Activated naive CD4-positive, alpha-beta T cell treated with anti-CD3 and anti-CD28 coated beads, Interleukin-2, amount 50 U/mL, for 24 hours (primary cell): ENCODE results near the gene STKLD1.
"Not testable (repeated sequence)": the region's sequence is repeated elsewhere in the genome, so short reads cannot be mapped to it uniquely, and the experiment has no call there.

Experiments used
- H3K27ac Mint-ChIP-seq: one replicate; pipeline ENCODE4 v1.8.0; 2021; ENCODE audit warnings: mild to moderate bottlenecking, mixed read lengths
- H3K27me3 Mint-ChIP-seq: one replicate; pipeline ENCODE4 v1.8.0; 2021; ENCODE audit warnings: mixed read lengths
- H3K36me3 Mint-ChIP-seq: one replicate; pipeline ENCODE4 v1.8.0; 2021; ENCODE audit warnings: mixed read lengths
- H3K4me1 Mint-ChIP-seq: one replicate; pipeline ENCODE4 v1.8.0; 2021; ENCODE audit warnings: mixed read lengths
- H3K4me3 Mint-ChIP-seq: one replicate; pipeline ENCODE4 v1.8.0; 2021; ENCODE audit warnings: mild to moderate bottlenecking, mixed read lengths
- H3K9me3 Mint-ChIP-seq: one replicate; pipeline ENCODE4 v1.8.0; 2021; ENCODE audit warnings: mixed read lengths

Gene STKLD1

DNA sequence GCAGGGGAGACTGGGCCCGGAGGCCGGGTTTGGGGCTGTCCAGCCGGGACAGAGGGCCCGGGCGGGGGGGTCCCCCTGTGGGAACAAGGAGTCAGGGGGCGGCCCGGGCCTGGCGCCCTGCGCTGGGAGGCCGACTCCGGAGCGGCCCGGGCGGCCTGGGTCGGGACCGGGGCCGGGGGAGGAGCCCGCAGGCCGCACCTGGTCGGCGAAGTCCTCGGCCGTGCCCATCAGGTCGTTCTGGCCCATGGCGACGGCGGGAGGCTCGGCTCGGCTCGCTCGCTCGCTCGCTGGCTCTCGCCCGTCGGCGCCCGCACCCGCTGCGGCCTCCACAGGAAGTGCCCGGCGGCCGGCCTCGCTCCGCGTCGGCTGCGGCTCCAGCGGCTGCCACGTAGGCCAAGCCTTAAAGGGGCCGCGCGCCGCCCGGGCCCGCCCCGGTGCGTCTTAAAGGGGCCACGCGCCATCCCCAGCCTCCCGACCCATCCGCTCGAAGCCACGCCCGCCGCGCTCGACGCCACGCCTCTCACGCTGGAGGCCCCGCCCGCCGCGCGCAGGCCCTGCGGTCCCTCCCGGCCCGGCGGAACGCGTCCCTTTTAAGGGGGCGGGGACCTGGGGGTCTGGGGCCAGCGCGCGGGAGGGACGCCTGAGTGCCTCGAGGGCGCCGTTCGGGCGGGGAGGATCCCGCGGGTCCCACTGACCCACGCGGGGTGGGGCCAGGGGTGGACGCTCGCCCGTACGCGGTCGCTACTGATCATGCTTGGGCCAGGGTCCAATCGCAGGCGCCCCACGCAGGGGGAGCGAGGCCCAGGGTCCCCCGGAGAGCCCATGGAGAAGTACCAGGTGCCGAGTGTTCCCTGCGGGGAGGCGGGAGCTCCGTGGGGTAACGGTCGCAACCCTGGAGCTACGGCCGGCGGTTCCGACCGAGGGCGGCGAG lies at the start of gene STKLD1, which contains the start of gene SURF4:
Gene STKLD1, plus strand, starts transcription at position 643 of the 931 bp plus-strand sequence. Its CDS starts 108 bp downstream, at position 751.
Gene SURF4, minus strand, starts transcription at position 337 of the 931 bp plus-strand sequence. Its CDS starts 91 bp downstream, at position 246.
- H3K27me3 Mint-ChIP-seq = no peaks in the 10 kb centered on the region
- H3K4me3 Mint-ChIP-seq = peak within 1 kb of the TSS; percentile 96
- no peaks in the 10 kb centered on the region for H3K9me3 Mint-ChIP-seq
- H3K4me1 Mint-ChIP-seq = peaks cover 27% of the 10 kb centered on the region
- H3K36me3 Mint-ChIP-seq = peaks cover 3% of the 10 kb centered on the region
- peak within 1 kb of the TSS; percentile 98 for H3K27ac Mint-ChIP-seq

DNA sequence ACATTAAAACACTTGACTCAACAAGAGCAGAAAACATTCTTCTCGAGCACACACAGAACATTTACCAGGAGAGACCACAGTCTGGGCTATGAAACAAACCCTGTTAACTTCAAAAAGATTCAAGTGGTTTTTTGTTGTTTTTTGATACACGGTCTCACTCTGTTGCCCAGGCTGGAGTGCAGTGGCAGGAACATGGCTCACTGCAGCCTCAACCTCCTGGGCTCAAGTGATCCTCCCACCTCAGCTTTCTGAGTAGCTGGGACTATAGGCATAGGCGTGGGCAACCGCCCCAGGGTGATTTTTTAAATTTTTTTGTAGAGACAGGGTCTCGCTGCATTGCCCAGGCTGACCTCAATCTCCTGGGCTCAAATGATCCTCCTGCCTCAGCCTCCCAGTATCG lies 49.1 kb upstream of the STKLD1 start:
- H3K27me3 Mint-ChIP-seq, H3K27ac Mint-ChIP-seq, H3K4me3 Mint-ChIP-seq, H3K36me3 Mint-ChIP-seq, H3K9me3 Mint-ChIP-seq: not testable (repeated sequence)
- peaks cover 18% of the 10 kb centered on the region for H3K4me1 Mint-ChIP-seq

DNA sequence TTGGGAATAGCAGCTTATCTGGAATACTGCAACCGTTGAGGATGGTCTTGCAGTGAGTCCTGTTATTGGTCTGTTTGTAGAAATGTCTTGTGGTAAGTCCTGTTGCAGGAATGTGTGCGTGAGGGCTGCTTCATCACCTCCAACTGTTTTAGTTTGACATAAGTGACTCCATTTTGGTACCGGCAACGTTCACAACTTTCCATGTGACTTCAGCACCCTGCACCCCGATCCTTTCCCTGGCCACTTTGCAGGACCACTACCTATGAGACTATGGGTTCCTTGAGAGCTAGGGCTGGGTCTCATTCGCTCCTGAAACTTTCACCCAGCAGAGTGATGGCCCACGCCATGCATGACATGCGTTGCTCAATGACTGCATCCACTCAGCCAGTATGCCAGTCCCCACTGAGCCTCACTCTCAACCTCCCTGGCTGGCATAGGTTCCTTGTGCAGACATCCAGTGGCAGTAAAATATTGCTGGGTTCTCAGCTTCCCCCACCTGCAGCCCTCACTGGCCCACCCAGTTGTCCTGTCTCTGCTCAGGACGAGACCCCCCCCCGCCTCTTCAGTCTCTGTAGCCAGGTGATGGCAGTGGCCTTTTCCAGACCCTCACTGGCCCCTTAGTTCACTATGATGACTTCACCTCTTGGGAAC lies 48.2 kb upstream of the STKLD1 start:
- peaks cover 8% of the 10 kb centered on the region for H3K36me3 Mint-ChIP-seq
- H3K9me3 Mint-ChIP-seq = no peaks in the 10 kb centered on the region
- H3K4me3 Mint-ChIP-seq = no peak overlapping the region
- peaks cover 18% of the 10 kb centered on the region for H3K4me1 Mint-ChIP-seq
- no peaks in the 10 kb centered on the region for H3K27me3 Mint-ChIP-seq
- H3K27ac Mint-ChIP-seq = no peak overlapping the region

- H3K27me3 Mint-ChIP-seq, H3K9me3 Mint-ChIP-seq, H3K4me3 Mint-ChIP-seq: not testable (repeated sequence)
- H3K27ac Mint-ChIP-seq = peak overlapping the region; percentile 59
- peaks cover 26% of the 10 kb centered on the region for H3K4me1 Mint-ChIP-seq
- H3K36me3 Mint-ChIP-seq = peaks cover 11% of the 10 kb centered on the region
Measured at GRCh38 chr9:133329306-133330156, 46.6 kb upstream of the STKLD1 start.

GRCh38 chr9:133331221-133331620 lies 44.9 kb upstream of the STKLD1 start:
- peaks cover 33% of the 10 kb centered on the region for H3K4me1 Mint-ChIP-seq
- peaks cover 18% of the 10 kb centered on the region for H3K36me3 Mint-ChIP-seq
- H3K27ac Mint-ChIP-seq = no peak overlapping the region
- no peak overlapping the region for H3K4me3 Mint-ChIP-seq
- H3K9me3 Mint-ChIP-seq = no peaks in the 10 kb centered on the region
- H3K27me3 Mint-ChIP-seq = no peaks in the 10 kb centered on the region

DNA sequence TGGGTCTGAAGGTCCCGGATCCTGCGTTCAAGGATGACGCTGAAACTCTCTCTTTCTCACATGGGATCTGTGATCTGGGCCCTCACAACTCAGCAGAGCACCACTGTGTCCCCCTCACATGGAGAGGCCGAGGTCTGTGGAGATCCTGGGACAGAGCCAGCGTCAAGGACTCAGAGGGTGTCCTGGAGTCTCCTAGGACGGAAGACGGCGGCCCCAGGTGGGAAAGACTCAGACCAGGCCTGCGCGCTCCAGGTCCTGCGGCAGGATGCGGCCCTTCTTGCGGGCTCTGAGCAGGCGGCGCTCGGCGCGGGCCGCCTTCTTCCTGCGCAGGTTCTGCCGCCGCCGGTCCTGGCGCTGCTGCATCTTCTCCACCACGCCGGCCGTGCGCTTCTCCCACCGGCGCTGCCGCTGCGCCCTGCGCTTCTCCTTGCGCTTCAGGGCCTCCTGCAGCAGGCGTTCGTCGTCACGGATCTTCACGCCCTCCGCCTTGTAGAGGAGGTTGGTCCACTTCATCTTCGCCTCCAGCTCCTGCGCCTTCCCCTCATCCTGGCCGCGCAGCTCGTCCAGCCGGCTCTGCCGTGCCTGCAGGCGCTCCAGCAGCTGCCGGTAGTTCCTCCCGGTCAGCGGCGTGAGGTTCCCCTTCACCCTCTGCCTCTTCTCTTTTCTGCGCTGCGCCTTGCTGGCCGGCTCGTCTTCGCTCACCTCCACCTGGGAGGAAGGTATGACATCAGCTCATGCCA lies 44.4 kb upstream of the STKLD1 start:
- Mint-ChIP-seq H3K9me3 (no peaks in the 10 kb centered on the region), H3K27ac (no peak overlapping the region), H3K27me3 (no peaks in the 10 kb centered on the region), H3K36me3 (peaks cover 19% of the 10 kb centered on the region), H3K4me3 (no peak overlapping the region), H3K4me1 (peaks cover 39% of the 10 kb centered on the region)

DNA sequence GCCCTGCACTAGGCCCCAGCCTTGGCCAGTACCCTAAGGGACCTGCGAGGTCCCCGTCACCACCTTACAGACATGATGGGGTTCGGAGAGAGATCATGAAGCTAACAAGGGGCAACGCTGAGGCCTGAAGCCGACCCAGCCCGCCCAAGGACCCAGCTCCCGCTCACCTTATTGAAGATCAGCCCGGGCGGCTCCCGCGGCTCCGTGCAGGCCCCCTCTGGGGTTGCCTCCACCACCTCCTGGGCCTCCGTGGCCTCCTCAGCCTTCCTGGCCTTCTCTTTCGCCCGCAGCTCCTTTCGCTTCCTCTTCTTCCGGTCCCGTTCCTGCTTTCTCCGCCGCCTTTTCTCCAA lies 43.8 kb upstream of the STKLD1 start:
- H3K4me3 Mint-ChIP-seq = no peak overlapping the region
- H3K4me1 Mint-ChIP-seq = peaks cover 39% of the 10 kb centered on the region
- no peak overlapping the region for H3K27ac Mint-ChIP-seq
- peaks cover 19% of the 10 kb centered on the region for H3K36me3 Mint-ChIP-seq
- H3K27me3 Mint-ChIP-seq = no peaks in the 10 kb centered on the region
- no peaks in the 10 kb centered on the region for H3K9me3 Mint-ChIP-seq

DNA sequence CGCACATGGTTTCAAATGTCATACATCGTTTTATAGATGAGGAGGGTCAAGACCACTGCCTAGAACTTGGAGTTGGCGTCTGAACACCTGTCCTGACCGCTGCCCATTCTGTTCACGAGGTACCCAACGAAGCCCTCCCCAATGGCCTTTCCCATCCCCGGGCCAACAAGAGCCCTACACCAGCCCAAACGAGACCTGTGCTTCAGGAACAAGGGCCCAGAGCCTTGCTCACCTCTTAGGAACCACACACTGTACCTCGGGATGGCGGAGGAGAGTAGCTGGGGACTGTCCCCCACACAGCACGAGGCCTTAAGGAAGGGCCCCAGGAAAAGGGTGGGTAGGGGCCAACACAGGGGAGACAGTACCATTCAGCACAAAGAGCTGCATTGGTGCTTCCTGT lies 43.2 kb upstream of the STKLD1 start:
- no peaks in the 10 kb centered on the region for H3K27me3 Mint-ChIP-seq
- H3K4me3 Mint-ChIP-seq = peak overlapping the region; percentile 7
- no peaks in the 10 kb centered on the region for H3K9me3 Mint-ChIP-seq
- peaks cover 39% of the 10 kb centered on the region for H3K4me1 Mint-ChIP-seq
- H3K36me3 Mint-ChIP-seq = peaks cover 19% of the 10 kb centered on the region
- peak overlapping the region; percentile 23 for H3K27ac Mint-ChIP-seq

DNA sequence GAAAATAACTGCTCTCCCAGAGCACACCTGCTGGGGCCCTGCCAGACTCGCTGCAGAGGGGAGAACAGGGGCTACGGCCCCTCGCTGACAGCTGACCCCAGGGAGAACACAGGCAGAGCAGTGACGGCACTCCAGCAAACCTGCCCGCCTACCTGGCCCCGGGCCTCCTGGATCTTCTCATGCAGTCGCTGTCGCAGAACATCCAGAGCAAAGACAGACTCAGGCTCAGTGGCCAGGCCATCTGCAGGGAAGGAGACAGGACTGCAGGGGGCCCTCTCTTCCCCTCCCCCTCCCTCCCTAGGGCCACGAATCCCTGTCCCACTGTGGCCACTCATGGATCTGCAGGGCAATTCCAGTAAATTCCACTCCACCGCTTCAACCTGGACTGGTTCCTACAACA lies 42.6 kb upstream of the STKLD1 start:
- no peaks in the 10 kb centered on the region for H3K27me3 Mint-ChIP-seq
- H3K4me1 Mint-ChIP-seq = peaks cover 36% of the 10 kb centered on the region
- H3K4me3 Mint-ChIP-seq = peak overlapping the region; percentile 57
- peaks cover 19% of the 10 kb centered on the region for H3K36me3 Mint-ChIP-seq
- H3K9me3 Mint-ChIP-seq = no peaks in the 10 kb centered on the region
- H3K27ac Mint-ChIP-seq = peak overlapping the region; percentile 65

GRCh38 chr9:133334161-133334560 lies 42.0 kb upstream of the STKLD1 start:
- peaks cover 34% of the 10 kb centered on the region for H3K4me1 Mint-ChIP-seq
- no peaks in the 10 kb centered on the region for H3K9me3 Mint-ChIP-seq
- H3K36me3 Mint-ChIP-seq = peaks cover 21% of the 10 kb centered on the region
- peak overlapping the region; percentile 95 for H3K4me3 Mint-ChIP-seq
- H3K27me3 Mint-ChIP-seq = no peaks in the 10 kb centered on the region
- H3K27ac Mint-ChIP-seq = peak overlapping the region; percentile 65

GRCh38 chr9:133334888-133335287 lies 41.3 kb upstream of the STKLD1 start:
- Mint-ChIP-seq H3K36me3 (peaks cover 21% of the 10 kb centered on the region), H3K27ac (peak overlapping the region; percentile 82), H3K4me3 (peak overlapping the region; percentile 95), H3K4me1 (peaks cover 37% of the 10 kb centered on the region)
- not testable (repeated sequence) for H3K27me3 Mint-ChIP-seq, H3K9me3 Mint-ChIP-seq

DNA sequence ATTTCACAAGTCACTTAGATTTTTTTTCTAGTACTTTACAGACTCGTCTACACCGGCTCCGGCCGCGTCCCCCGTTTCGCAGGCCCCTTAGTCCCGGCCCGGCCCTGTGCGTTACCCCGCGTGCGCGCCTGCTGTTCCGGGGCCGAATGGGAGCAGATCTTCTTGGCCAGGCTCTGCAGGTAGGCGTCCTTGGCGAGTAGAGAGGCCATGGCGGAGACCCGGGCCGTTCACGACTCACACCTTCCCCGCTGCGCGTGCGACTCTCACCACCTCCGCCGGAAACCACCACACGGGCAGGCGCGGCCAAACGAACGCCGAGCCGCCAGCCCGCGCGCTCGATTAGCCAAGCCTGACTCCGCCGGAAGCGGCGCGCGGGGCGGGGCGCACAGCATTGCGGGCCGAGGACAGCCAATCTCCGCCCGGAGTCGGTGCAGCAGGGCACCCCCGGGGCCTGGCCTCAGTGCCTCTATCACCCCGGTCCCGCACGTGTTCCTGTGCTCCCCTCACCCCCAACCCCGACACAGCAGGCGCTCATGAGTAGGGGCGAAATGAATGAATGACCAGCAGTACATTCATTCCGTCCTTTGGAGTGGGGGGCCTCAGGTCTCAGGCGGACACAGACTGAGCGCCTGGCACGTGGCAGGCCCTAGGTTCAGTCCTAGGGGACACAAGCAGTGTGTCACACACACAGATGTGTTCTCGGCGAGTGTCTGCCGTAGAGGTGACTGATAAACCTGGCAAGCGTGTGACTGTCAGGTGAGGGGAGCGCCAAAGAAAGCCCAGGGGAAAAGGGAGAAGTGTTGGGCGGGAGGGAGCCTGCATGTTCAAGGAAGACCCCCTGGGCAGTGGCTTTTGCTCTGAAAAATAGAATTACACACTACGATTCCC lies 40.0 kb upstream of the STKLD1 start, which contains the start of gene SURF6:
Gene SURF6, minus strand, starts transcription at position 265 of the 888 bp plus-strand sequence. Its CDS starts 56 bp downstream, at position 209.
- no peaks in the 10 kb centered on the region for H3K27me3 Mint-ChIP-seq
- H3K9me3 Mint-ChIP-seq = no peaks in the 10 kb centered on the region
- peaks cover 17% of the 10 kb centered on the region for H3K36me3 Mint-ChIP-seq
- peak within 1 kb of the TSS; percentile 89 for H3K27ac Mint-ChIP-seq
- peak within 1 kb of the TSS; percentile 95 for H3K4me3 Mint-ChIP-seq
- H3K4me1 Mint-ChIP-seq = peaks cover 46% of the 10 kb centered on the region

DNA sequence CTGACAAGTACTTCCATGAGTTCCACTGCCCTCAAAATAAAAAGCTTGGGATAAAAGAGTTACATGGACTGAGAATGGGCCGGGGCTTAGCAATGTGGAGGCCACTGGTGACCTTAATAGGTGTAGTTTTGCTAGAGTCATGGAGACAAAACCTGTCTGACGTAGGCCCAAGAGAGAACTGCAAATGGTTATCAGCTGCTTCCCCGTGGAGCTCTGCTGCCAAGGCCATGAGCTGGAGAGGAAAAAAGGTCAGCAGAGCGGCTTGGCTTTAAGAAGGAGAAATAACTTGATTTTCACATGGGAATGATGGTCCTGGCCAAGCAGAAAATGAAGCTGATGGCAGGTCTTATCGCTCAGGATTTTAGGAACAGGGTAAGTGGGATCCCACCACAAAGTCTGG lies 36.5 kb upstream of the STKLD1 start:
- no peak overlapping the region for H3K4me3 Mint-ChIP-seq
- peak overlapping the region; percentile 81 for H3K27ac Mint-ChIP-seq
- H3K9me3 Mint-ChIP-seq = no peaks in the 10 kb centered on the region
- no peaks in the 10 kb centered on the region for H3K27me3 Mint-ChIP-seq
- peaks cover 47% of the 10 kb centered on the region for H3K4me1 Mint-ChIP-seq
- peaks cover 13% of the 10 kb centered on the region for H3K36me3 Mint-ChIP-seq

GRCh38 chr9:133340256-133340655 lies 35.9 kb upstream of the STKLD1 start:
- Mint-ChIP-seq H3K4me3 (peak overlapping the region; percentile 36), H3K4me1 (peaks cover 44% of the 10 kb centered on the region), H3K27me3 (no peaks in the 10 kb centered on the region), H3K27ac (peak overlapping the region; percentile 74), H3K9me3 (no peaks in the 10 kb centered on the region), H3K36me3 (peaks cover 10% of the 10 kb centered on the region)
